GM18907 (cell line): ENCODE measurements around the gene SMIM8.

Source experiments
- ATAC-seq: cut with Tn5 transposase; IDR thresholded peaks from one replicate; pipeline ENCODE4 v1.9.1; 2021; ENCODE audit warnings: mild to moderate bottlenecking, moderate library complexity; ENCODE audit not compliant: unreplicated experiment

The SMIM8 gene

DNA sequence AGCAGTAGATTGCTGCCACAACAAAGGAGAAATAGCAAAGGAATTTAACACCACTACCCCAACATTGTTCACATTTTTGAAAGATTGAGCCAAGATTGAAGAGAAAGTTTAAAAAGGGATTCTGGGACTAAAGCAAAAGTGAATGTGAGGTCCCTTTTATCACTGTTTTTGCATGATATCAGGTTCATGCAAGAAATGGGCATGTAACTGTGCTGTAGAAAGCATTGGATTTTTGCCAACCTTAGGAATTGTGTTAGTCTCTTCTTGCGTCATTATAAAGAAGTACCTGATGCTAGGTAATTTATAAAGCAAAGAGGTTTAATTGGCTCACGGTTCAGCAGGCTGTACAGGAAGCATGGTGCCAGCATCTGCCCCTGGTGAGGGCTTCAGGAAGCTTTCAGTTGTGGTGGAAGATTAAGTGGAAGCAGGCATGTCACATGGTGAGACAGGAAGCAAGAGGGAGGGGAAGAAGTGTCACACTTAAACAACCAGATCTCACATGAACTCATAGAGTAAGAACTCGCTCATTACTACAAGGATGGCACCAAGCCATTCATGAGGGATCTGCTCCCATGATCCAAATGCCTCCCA is 11.3 kb downstream of the SMIM8 start:
- ATAC-seq = no peak

DNA sequence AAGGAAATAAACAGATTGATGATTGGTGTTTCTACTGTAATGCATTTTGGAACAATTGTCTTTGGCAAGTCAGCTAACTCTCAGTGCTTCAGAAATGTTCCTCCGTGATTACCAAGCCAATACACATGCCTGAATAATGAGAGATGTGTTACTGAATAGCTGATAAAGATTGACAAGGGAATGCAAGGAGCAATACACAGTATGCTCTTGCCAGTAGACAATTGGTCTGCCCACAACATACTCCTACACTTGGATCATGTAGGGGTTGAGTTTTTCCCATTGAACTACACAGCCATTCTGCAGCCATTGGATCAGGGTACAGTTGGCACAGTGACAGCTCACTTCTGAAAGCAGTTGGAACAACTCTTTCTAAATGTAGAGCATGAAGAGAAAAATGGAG is 12.3 kb downstream of the SMIM8 start:
- no peak for ATAC-seq

DNA sequence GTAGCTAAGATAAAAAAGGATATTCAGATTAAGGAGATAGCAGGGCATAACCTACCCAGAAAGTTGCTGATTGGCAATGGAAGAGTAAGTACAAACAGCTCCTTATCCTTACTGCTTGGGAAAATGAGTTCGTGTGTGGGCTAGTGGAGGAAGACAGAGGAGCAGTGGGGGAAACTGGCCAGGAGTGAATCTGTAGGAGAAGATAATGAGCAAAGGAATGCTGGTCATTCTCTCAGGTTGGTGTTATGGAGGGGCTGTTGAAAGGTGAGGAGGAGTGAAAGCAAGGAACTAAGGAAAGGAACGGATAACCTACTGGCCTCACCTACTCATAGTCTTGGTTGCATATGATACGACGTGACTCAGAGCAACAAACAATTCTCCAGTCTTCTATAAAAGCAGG is 14.0 kb downstream of the SMIM8 start:
- no peak for ATAC-seq

DNA sequence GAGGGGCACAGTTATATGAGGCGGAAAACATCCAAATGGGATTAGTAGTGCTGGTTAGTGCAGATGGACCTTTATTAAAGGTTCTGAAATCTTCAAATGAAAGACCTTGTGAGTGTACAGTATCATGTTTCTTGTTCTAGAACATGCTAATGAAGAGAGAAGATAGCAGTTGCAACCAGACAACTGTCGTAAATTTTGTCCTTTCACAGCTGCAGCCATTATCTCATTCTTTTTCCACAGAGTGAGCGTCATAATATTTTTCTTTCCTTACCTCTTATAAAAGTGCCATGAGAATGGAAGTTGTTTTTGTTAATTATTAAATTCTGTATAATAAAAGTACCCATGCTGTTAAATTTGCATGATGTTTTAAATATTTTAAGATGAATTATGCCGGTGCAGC is 17.8 kb downstream of the SMIM8 start:
- ATAC-seq = no peak

- ATAC-seq = no peak
Observed at GRCh38 chr6:87341158-87341557, 18.8 kb downstream of the SMIM8 start.

DNA sequence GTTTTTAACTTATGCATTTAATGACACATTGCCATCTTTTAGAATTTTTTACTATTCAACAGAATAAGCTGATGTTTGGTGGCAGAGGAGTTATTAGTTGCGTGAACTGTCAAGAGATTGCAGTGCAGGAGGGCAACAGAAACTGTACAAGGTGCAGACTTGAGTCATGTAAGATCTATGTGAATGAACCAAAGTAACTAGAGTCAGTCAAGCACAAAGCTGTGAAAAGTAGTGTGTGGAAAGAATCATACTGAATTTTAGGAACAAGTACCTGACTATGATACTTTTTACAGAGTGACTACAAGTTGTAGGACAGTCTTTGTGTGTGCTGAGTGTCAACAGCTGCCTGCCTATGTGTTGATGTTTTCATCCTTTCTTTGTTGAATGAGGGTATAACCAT is 19.5 kb downstream of the SMIM8 start:
- peak; percentile 93 for ATAC-seq

GRCh38 chr6:87342829-87343228 is 20.4 kb downstream of the SMIM8 start:
- ATAC-seq = no peak

DNA sequence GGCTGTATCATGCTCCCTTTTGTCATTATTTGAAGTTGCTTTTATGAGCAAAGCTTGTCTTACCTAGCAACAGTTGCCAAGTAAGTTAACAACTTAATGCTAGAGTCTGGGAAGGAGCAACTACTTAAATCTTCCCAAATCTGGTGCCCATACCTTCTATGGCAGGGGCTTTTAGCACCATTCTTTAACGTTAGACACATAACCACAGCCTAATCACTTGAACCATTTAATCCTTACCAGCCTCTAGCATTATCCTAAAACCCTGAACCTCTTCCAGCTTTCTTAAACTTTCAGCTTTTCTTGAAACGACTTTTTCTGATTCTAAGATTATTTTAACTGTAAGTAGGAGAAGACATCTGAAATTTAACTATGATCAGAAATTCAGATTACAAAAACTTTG is 22.3 kb downstream of the SMIM8 start, which contains the start of gene C6orf163:
TSS of gene C6orf163 (plus strand) at position 83 of the 400 bp plus-strand sequence. CDS start at position 370, 287 bp downstream.
- no peak for ATAC-seq

DNA sequence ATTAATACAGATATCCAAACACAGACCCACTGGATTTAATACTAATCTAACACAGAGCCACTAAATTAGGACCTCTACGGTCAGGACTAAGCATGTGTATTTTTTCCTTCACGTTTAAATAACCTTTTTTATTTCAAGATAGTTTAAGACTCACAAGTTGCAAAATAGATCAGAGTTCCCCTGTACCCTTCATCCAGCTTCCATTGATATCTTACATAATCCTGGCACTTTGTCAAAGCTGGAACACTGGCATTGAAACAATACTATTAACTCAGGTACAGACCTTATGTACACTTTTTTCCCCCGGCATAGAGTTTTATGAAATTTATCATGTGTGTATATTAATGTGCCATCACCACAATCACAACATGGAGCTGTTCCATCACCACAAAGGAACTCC is 24.3 kb downstream of the SMIM8 start:
- no peak for ATAC-seq

GRCh38 chr6:87349896-87350295 is 27.5 kb downstream of the SMIM8 start:
- ATAC-seq = no peak

DNA sequence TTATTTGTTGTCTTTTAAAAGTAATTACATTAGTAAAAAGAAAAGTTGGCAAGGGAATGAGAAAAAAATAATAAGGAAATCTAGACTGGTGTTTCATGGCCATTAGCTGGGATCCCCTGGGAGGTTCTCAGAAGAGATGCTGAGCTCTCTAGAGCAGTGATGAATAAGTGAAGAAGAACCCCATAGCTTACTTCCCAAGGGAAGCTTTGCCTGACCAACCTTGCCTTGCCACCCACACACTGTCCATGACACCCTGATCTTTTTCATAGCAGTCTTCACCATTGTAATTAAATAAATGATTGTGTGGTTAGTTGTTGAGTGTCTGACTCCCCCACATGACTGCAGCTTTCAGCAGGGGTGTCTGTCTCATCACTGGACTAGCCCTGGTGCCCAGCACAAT is 28.1 kb downstream of the SMIM8 start:
- no peak for ATAC-seq

DNA sequence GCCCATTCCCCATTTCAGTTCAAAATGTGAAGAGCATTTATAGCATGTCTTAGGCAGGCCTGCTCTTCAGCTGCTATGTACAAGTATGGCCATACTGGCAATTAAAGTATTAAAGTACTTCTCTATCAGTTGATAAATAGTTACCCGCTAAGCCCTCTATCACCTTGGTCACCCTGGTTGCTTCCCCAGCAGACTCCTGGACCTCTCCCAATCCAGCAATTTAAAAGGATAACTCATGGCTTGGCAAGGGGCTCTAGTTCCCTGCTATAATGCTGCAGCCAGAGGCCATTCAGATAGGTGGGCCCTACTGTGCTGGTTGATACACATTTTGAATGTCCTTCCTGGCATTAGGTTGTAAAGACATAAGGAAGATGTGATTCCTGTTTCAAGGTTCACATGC is 29.2 kb downstream of the SMIM8 start:
- ATAC-seq = no peak

DNA sequence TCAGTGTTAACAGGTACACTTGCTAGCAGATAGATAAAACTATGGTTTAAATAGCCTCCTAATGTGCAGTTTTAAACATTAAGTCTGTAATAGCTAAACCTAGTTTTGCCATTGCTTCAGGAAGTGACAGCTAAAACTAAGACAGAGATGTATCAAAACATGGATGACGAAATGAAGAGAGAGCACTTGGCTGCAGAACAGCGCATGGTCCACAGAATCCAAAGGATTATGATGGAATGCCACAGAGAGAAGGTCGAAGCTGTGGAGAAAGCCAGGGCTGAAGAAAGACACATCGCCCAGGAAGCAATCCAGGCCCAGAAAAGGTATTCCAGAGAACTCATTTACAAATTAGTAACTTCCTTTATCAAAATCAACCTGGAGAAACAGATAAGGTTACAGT is 33.8 kb downstream of the SMIM8 start:
- no peak for ATAC-seq

- no peak for ATAC-seq
Observed at GRCh38 chr6:87357479-87358196, 35.2 kb downstream of the SMIM8 start.

GRCh38 chr6:87364602-87365252 is 42.3 kb downstream of the SMIM8 start:
- no peak for ATAC-seq

DNA sequence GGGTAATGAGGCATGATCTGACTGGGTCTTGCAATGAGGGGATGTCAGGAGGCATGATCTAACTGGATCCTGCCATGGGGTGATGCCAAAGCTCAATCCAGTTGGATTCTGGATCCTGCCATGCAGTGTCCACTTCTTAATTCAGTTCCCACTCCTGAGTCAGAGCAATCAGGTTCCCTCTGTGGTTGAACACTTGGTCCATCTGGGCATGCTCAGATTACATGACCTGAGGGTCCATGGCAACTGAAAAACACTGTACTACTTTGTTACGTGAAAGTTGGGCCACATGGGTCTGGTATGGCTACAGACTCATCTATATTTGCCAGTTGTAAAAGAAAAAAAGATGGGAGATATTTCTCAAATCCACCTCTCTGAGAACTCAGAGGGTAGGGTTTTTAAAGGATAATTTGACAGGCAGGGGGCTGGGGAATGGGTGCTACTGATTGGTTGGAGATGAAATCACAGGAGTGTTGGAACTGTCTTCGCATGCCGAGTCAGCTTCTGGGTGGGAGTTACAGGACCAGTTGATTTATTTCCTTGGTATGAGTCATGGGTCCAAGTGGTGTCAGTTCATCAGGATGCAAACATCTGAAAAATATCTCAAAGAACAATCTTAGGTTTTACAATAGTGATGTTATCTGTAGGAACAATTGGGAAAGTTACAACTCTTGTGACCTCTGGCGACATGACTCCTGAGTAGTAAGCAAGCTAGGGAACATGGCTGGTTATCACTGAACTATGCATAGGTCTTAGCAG is 43.9 kb downstream of the SMIM8 start:
- no peak for ATAC-seq

DNA sequence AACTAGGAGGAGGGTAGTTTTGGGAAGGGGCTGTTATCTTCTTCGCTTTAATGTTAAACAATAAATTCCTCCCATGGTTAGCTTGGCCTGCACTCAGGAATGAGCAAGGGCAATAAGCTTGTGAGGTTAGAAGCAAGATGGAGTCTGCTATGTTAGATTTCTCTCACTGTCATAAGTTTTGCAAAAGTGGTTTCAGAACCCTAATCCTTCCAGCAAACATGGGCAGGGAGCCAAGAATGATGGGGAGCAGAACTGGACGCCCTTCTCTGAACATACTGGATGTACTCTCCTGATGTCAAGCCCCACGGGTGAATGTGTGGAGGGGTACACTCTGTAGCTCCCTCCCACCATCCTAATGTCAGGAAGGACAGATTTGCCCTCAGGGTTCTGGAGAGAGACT is 44.5 kb downstream of the SMIM8 start:
- ATAC-seq = no peak

GRCh38 chr6:87373377-87373776 is 51.0 kb downstream of the SMIM8 start:
- no peak for ATAC-seq

- ATAC-seq = no peak
Observed at GRCh38 chr6:87375315-87375714, 52.9 kb downstream of the SMIM8 start.

DNA sequence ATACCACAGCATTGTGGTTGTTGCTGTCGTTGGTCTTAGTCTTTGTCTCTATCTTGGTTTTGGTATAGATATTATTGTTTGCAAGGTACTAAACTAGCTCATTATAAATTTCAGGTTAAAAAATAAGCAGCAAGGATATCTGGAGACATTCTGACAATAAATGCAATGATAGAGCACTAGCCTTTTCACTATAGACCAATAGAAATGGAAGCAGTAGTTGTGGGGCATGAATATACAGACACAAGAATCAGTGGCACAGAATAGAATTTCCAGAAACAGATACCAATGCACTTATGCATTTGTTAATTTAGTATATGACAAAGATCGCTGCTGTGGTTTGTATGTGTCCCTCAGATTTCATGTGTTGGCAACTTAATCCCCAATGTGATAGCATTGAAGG is 54.3 kb downstream of the SMIM8 start:
- no peak for ATAC-seq

DNA sequence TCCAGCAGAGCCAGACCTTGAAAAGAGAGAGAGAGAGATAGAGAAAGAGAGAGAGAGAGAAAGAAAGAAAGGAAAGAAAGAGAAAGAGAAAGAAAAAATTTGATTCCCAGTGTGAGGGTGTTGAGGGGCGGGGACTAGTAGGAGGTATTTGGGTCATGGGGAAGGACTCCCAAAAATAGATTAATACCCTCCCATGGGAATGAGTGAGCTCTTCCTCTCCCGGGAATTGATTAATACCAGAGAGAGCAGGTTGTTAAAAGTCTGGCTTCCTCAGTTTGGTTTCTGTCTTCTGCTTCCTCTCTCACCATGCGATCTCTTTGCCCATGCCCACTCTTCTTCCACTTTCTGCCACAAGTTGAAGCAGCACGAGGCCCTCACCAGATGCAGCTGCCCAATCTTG is 56.6 kb downstream of the SMIM8 start:
- peak; percentile 77 for ATAC-seq

DNA sequence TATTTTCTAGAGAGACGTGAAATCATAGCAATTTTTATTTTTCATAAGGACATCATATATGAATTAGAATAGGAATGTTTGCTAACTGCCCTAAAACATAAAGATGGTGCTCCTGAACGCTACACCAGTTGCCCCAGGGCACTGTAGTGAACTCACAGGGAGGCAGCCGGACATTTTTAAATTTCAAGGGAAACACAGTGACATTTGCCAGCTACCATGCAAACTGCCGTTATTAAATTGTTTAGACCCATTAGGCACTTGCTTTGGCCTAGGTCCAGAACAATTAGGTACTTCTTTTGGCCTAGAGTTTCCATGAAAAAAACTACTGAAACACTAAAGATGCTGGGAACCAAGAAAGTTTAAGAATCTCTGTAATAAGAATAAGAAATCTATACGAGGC is 60.5 kb downstream of the SMIM8 start:
- no peak for ATAC-seq
